ENCODE measurements around the gene ABCE1. TPM values are rescaled to one million over a fixed set of nuclear protein-coding genes. Genes with fewer than 3 reads are reported as not detected.
A peak's percentile ranks its signal among the peaks of the same experiment; 100 is the strongest.

ABCE1 gene
- total RNA-seq, 1 experiment from 2014 or later: 153 TPM

DNA sequence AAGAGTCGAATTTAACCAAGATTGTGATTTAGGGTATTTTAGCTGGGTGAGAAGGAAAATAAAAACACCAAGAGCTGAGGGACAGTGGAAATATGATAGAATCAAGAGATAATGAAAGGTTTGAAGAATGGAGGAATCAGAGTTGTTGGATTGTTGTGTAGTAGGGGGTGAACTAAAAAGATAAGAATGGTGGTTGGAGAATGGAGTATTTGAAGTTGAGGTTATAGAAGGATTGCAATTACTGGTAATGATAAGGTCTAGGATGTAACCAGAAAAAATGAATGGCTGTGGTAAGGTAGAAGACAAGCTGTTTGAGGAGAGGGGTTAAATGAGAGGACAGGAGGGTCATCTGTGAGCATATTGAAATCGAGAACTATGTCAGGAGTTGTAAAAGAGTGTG lies 4.5 kb downstream of the ABCE1 start:
- 0 out of 2 replicates have a peak overlapping the region, but pooled peaks have one; percentile 31 for H3K4me2 ChIP-seq (ENCODE audit: low read length)
- ChIA-PET POLR2A (ENCODE audit: unreplicated experiment) (interaction anchor here (0.6 kb wide), 1 partner anchor 21 kb away, joined by 4 read pairs; no protein-coding TSS in a partner anchor), CTCF (no interaction called here)
- peaks cover 22% of the 10 kb centered on the region for H3K4me1 ChIP-seq (ENCODE audit: insufficient read depth, low read length)
- no peaks in the 10 kb centered on the region for H3K9me3 ChIP-seq (ENCODE audit: low read length)
- peaks cover 85% of the 10 kb centered on the region for H3K79me2 ChIP-seq (ENCODE audit: low read length)
- no peak overlapping the region for H2AFZ ChIP-seq (ENCODE audit: low read length)
- H3K27ac ChIP-seq (ENCODE audit: low read length): no peak overlapping the region
- DNase-seq (no peak), ATAC-seq (no peak)
- H3K4me3 ChIP-seq (ENCODE audit: low read length): no peak overlapping the region
- H3K9me2 ChIP-seq (replicated peaks; ENCODE audit: low read length): no peaks in the 10 kb centered on the region
- H3K36me3 ChIP-seq (ENCODE audit: low read depth, low read length): peaks cover 33% of the 10 kb centered on the region
- no TSS peak for BruUV-seq (replicated peaks)
- intact Hi-C loops (cut with micrococcal nuclease): no loop called here
- H3K27me3 ChIP-seq (ENCODE audit: low read length): no peaks in the 10 kb centered on the region
- no peak overlapping the region for H3K9ac ChIP-seq (ENCODE audit: low read length)
- TF ChIP-seq CTCF (conservative IDR thresholded peaks at IDR 0.05; ENCODE audit: low read depth, low read length): no peak
- no peak for TF ChIP-seq EZH2phosphoT487 (IDR thresholded peaks at IDR 0.05; ENCODE audit: borderline replicate concordance, low read length)
- TF ChIP-seq EZH2 (IDR thresholded peaks at IDR 0.05; ENCODE audit: low read length, unreplicated experiment): no peak
- H4K20me1 ChIP-seq (ENCODE audit: low read length): peaks cover 44% of the 10 kb centered on the region
- H3F3A ChIP-seq (ENCODE audit: low read length, unreplicated experiment): no peaks in the 10 kb centered on the region

DNA sequence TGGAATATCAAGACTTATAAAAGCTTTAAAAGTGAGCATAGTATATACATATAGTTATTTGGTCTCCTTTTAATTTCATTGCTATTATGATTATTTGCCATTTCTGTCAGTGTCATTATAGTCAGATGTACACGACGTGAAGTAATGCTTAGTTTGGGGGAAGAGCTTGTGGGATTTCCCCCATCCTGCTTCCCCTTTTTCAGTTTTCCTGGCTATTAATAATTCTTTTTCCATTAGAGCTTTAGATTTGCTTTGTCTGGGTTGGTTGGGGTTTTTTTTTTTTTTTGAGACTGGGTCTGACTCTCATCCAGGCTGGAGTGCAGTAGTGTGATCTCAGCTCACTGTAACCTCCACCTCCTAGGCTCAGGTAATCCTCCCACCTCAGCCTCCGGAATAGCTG lies 5.4 kb downstream of the ABCE1 start:
- CTCF ChIA-PET: no interaction called here
- peaks cover 42% of the 10 kb centered on the region for H3K36me3 ChIP-seq (ENCODE audit: low read depth, low read length)

More for the DNA sequence above, 5.4 kb downstream of the ABCE1 start:
- Histone ChIP-seq H2AFZ (ENCODE audit: low read length) (no peak overlapping the region), H3K4me2 (ENCODE audit: low read length) (no peak overlapping the region), H3K79me2 (ENCODE audit: low read length) (peaks cover 81% of the 10 kb centered on the region), H3K27me3 (ENCODE audit: low read length) (no peaks in the 10 kb centered on the region), H3K9me2 (replicated peaks; ENCODE audit: low read length) (no peaks in the 10 kb centered on the region), H3K4me3 (ENCODE audit: low read length) (no peak overlapping the region), H4K20me1 (ENCODE audit: low read length) (peaks cover 45% of the 10 kb centered on the region), H3K9ac (ENCODE audit: low read length) (no peak overlapping the region), H3K4me1 (ENCODE audit: insufficient read depth, low read length) (peaks cover 22% of the 10 kb centered on the region), H3K9me3 (ENCODE audit: low read length) (no peaks in the 10 kb centered on the region), H3F3A (ENCODE audit: low read length, unreplicated experiment) (no peaks in the 10 kb centered on the region), H3K27ac (ENCODE audit: low read length) (no peak overlapping the region)
- no TSS peak for BruUV-seq (replicated peaks)
- POLR2A ChIA-PET (ENCODE audit: unreplicated experiment): interaction anchor here (0.6 kb wide), 1 partner anchor 461 kb away, joined by 5 read pairs; no protein-coding TSS in a partner anchor
- no peak for ATAC-seq
- intact Hi-C loops (cut with micrococcal nuclease): no loop called here
- TF ChIP-seq EZH2 (IDR thresholded peaks at IDR 0.05; ENCODE audit: low read length, unreplicated experiment) (no peak), CTCF (conservative IDR thresholded peaks at IDR 0.05; ENCODE audit: low read depth, low read length) (no peak), EZH2phosphoT487 (IDR thresholded peaks at IDR 0.05; ENCODE audit: borderline replicate concordance, low read length) (no peak)
- no peak for DNase-seq

All from PC-3 (cell line).